ENCODE data around the gene ZNF142. TPM values are rescaled to one million over a fixed set of nuclear protein-coding genes. Genes with fewer than 3 reads are reported as not detected.
A peak's percentile ranks its signal among the peaks of the same experiment; 100 is the strongest.

ZNF142 gene
- total and polyA plus RNA-seq, 8 donors, result 3.6 to 49.1 (median 12.6) TPM

GRCh38 chr2:218679119-218679518 is 19.7 kb upstream of the ZNF142 start:
- no peak for TF ChIP-seq POLR2A (IDR thresholded peaks at IDR 0.05)
- no peak for TF ChIP-seq EP300 (IDR thresholded peaks at IDR 0.05)
- no peak for TF ChIP-seq POLR2AphosphoS5 (IDR thresholded peaks at IDR 0.05)
- TF ChIP-seq CTCF (IDR thresholded peaks at IDR 0.05), result no peak
- WGBS, 5 donors, result 58 to 80% (median 68%) methylated on average over 4 of the region's 4 CpGs
- Histone ChIP-seq H3K9me3 (no peaks in the 10 kb centered on the region), H3K27ac (no peak overlapping the region), H3K27me3 (no peaks in the 10 kb centered on the region), H3K4me3 (no peak overlapping the region), H3K36me3 (peaks cover 9 to 86% (median 81%) of the 10 kb centered on the region in 4 donors), H3K4me1 (no peaks in the 10 kb centered on the region)
- intact Hi-C loops (cut with DNase I; ENCODE audit: low total_unique reads), result no loop called here
- DNase-seq, result no peak

- TF ChIP-seq POLR2AphosphoS5 (IDR thresholded peaks at IDR 0.05) (peak; percentile 52 to 94 (median 76)), CTCF (IDR thresholded peaks at IDR 0.05) (no peak), POLR2A (IDR thresholded peaks at IDR 0.05) (peak in 1 of 4 donors; percentile 14), EP300 (IDR thresholded peaks at IDR 0.05) (no peak)
- Histone ChIP-seq H3K27ac (peak within 1 kb of the TSS; percentile 64 to 83 (median 78)), H3K4me1 (peaks cover 12 to 21% (median 18%) of the 10 kb centered on the region in 4 donors), H3K4me3 (peak within 1 kb of the TSS; percentile 74 to 92 (median 86)), H3K9me3 (no peaks in the 10 kb centered on the region), H3K36me3 (peaks cover 15 to 48% (median 37%) of the 10 kb centered on the region in 4 donors), H3K27me3 (no peaks in the 10 kb centered on the region)
- peak; percentile 84 to 96 for DNase-seq
- intact Hi-C loops (cut with DNase I; ENCODE audit: low total_unique reads), result no loop called here
- WGBS, 5 donors, result 0 to 1% (median 0%) methylated on average over 36 to 49 of the region's 49 CpGs
Observed at GRCh38 chr2:218671654-218672566, 12.5 kb upstream of the ZNF142 start, which contains the start of the genes RNF25 and STK36. Gene RNF25, minus strand, starts transcription at chr2:218672002. Its CDS starts 32 bp downstream, at chr2:218671970. Gene STK36, plus strand, starts transcription at chr2:218672086. Its CDS starts 744 bp downstream, at chr2:218672830.

- Histone ChIP-seq H3K4me1 (peaks cover 12 to 21% (median 18%) of the 10 kb centered on the region in 4 donors), H3K36me3 (peaks cover 23 to 48% (median 37%) of the 10 kb centered on the region in 4 donors), H3K27me3 (no peaks in the 10 kb centered on the region), H3K27ac (peak overlapping the region; percentile 20 to 83 (median 78)), H3K9me3 (no peaks in the 10 kb centered on the region), H3K4me3 (peak overlapping the region; percentile 74 to 92 (median 86))
- 37 to 42% (median 40%) methylated on average over 12 of the region's 12 CpGs for WGBS, 5 donors
- intact Hi-C loops (cut with DNase I; ENCODE audit: low total_unique reads), result no loop called here
- TF ChIP-seq CTCF (IDR thresholded peaks at IDR 0.05), result no peak
- TF ChIP-seq POLR2AphosphoS5 (IDR thresholded peaks at IDR 0.05), result no peak
- no peak for TF ChIP-seq POLR2A (IDR thresholded peaks at IDR 0.05)
- TF ChIP-seq EP300 (IDR thresholded peaks at IDR 0.05), result no peak
- DNase-seq, result no peak
Observed at GRCh38 chr2:218671097-218671653, 11.8 kb upstream of the ZNF142 start.

- intact Hi-C loops (cut with DNase I; ENCODE audit: low total_unique reads), result no loop called here
- H3K4me3 ChIP-seq, result no peak overlapping the region
- no peaks in the 10 kb centered on the region for H3K27me3 ChIP-seq
- TF ChIP-seq POLR2AphosphoS5 (IDR thresholded peaks at IDR 0.05), result no peak
- TF ChIP-seq EP300 (IDR thresholded peaks at IDR 0.05), result no peak
- TF ChIP-seq CTCF (IDR thresholded peaks at IDR 0.05), result no peak
- TF ChIP-seq POLR2A (IDR thresholded peaks at IDR 0.05), result no peak
- peaks cover 65 to 84% (median 76%) of the 10 kb centered on the region in 4 donors for H3K36me3 ChIP-seq
- H3K4me1 ChIP-seq, result peaks cover 6 to 14% (median 12%) of the 10 kb centered on the region in 4 donors
- WGBS, 5 donors, result 93 to 98% (median 97%) methylated on average over 7 of the region's 7 CpGs
- no peak for DNase-seq
- H3K9me3 ChIP-seq, result no peaks in the 10 kb centered on the region
- no peak overlapping the region for H3K27ac ChIP-seq
Observed at GRCh38 chr2:218664653-218665052, 5.2 kb upstream of the ZNF142 start.
